Neural progenitor cell (in vitro differentiated cells): ENCODE results near the gene THBD. TPM values are rescaled to one million over a fixed set of nuclear protein-coding genes. Genes with fewer than 3 reads are reported as not detected.

Experiments
- DNase-seq: peaks from one replicate; pipeline ENCODE4 v3.0.0-alpha.2; 2016; ENCODE audit warnings: low spot score
- H2AFZ ChIP-seq: fragments of 200-600 bp; sonication (generic); replicated peaks from 2 replicates; pipeline ENCODE4 v1.6.1; 2016; ENCODE audit warnings: antibody characterized with exemption
- H3F3A ChIP-seq: fragments of 200-600 bp; sonication (generic); 2 replicates; pipeline ENCODE4 v1.6.1; 2016; ENCODE audit warnings: antibody characterized with exemption, low read depth
- H3K27ac ChIP-seq: fragments of 200-600 bp; sonication (generic); 2 replicates; pipeline ENCODE4 v1.5.1; 2016; ENCODE audit warnings: mild to moderate bottlenecking
- H3K27me3 ChIP-seq: fragments of 200-600 bp; sonication (generic); 2 replicates; pipeline ENCODE4 v1.6.1; 2016; ENCODE audit warnings: mild to moderate bottlenecking, moderate library complexity
- H3K36me3 ChIP-seq: fragments of 200-600 bp; sonication (generic); 2 replicates; pipeline ENCODE4 v1.5.1; 2016
- H3K4me1 ChIP-seq: fragments of 200-600 bp; sonication (generic); 2 replicates; pipeline ENCODE4 v1.6.1; 2016; ENCODE audit warnings: mixed run types
- H3K4me2 ChIP-seq: fragments of 200-600 bp; sonication (generic); 2 replicates; pipeline ENCODE4 v1.6.1; 2016
- H3K4me3 ChIP-seq: fragments of 200-600 bp; sonication (generic); 2 replicates; pipeline ENCODE4 v1.5.1; 2016
- H3K79me2 ChIP-seq: fragments of 200-600 bp; sonication (generic); 2 replicates; pipeline ENCODE4 v1.6.1; 2016; ENCODE audit warnings: low read depth
- H3K9ac ChIP-seq: fragments of 200-600 bp; sonication (generic); 2 replicates; pipeline ENCODE4 v1.6.1; 2016
- H3K9me3 ChIP-seq: fragments of 200-600 bp; sonication (generic); 2 replicates; pipeline ENCODE4 v1.5.1; 2016; ENCODE audit warnings: low read depth
- H4K20me1 ChIP-seq: fragments of 200-600 bp; sonication (generic); 2 replicates; pipeline ENCODE4 v1.6.1; 2016; ENCODE audit warnings: low read depth
- H3K27ac Mint-ChIP-seq: 3 replicates; pipeline ENCODE4 v1.8.0; 2021; ENCODE audit warnings: mixed read lengths
- H3K27me3 Mint-ChIP-seq: 2 replicates; pipeline ENCODE4 v1.8.0; 2022; ENCODE audit warnings: low read depth, mild to moderate bottlenecking, inconsistent platforms, moderate library complexity, mixed read lengths; ENCODE audit not compliant: insufficient read depth
- H3K36me3 Mint-ChIP-seq: 3 replicates; pipeline ENCODE4 v1.8.0; 2021; ENCODE audit warnings: mixed read lengths
- H3K4me1 Mint-ChIP-seq: 3 replicates; pipeline ENCODE4 v1.8.0; 2021; ENCODE audit warnings: mixed read lengths
- H3K4me3 Mint-ChIP-seq: 3 replicates; pipeline ENCODE4 v1.8.0; 2021; ENCODE audit warnings: mild to moderate bottlenecking, moderate library complexity, mixed read lengths
- H3K9me3 Mint-ChIP-seq: 3 replicates; pipeline ENCODE4 v1.8.0; 2020; ENCODE audit warnings: mixed read lengths
- EZH2 ChIP-seq: fragments of 200-600 bp; sonication (generic); IDR thresholded peaks from 2 replicates; pipeline ENCODE4 v1.6.1; 2017; ENCODE audit warnings: antibody characterized with exemption, mild to moderate bottlenecking, moderate library complexity
- EZH2phosphoT487 ChIP-seq: fragments of 200-600 bp; sonication (generic); IDR thresholded peaks from 2 replicates; pipeline ENCODE4 v1.6.1; 2017; ENCODE audit warnings: antibody characterized with exemption
- total RNA-seq: library from RNA; depleted of rRNA; stranded (reverse); fragments of >200 nt; gene quantifications from 2 replicates; pipeline ENCODE4 v1.2.3, GENCODE V29; 2015; ENCODE audit warnings: low replicate concordance
- TF ChIP-seq, protein P1 (sequence below): fragments of 200-600 bp; sonication (generic); IDR thresholded peaks from 2 replicates; pipeline ENCODE4 v1.5.1; 2017; ENCODE audit warnings: antibody characterized with exemption, mild to moderate bottlenecking

THBD gene
- total RNA-seq, 1 donor from 2014 or later, result 0.15 TPM

DNA sequence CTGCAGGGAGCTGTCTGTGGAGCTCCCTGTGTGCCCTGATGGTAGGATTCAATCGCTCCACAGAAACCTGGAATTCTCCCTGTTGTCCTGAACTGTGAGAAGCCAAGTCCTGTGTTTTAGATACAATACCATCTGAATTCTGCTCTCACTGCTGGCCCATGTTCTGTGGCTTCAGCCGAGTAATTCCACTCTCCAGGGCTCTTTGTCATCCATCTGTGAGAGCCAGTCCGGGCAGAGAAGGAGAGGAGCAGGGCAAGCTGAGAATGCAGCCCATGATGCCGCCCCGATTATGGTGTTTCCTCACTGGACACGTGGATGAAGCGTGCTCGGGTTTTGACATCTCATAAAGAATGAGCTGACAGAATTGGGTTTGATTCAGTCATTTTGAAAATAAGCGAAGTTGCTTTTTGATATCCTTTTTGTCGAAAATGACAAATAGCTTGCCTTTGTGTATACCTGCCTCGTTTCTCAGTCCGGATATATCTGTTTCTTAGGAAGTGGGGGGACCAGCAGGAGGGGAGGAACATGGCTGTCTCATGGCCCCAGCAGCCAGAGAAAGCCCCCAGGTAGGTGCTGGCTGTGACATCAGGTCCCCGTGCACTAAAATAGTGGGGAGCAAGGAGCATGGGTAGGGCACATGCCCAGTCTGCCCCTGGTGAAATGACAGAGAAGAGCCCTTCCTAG is 44.9 kb upstream of the THBD start:
- H3K79me2 ChIP-seq, result no peaks in the 10 kb centered on the region
- H3F3A ChIP-seq, result no peaks in the 10 kb centered on the region
- DNase-seq, result no peak
- H3K27me3 Mint-ChIP-seq, result peaks cover 11% of the 10 kb centered on the region
- no peaks in the 10 kb centered on the region for H4K20me1 ChIP-seq
- H3K4me3 Mint-ChIP-seq, result no peak overlapping the region
- H3K9me3 ChIP-seq, result no peaks in the 10 kb centered on the region
- no peak overlapping the region for H3K27ac ChIP-seq
- no peaks in the 10 kb centered on the region for H3K4me1 ChIP-seq
- H3K4me3 ChIP-seq, result no peak overlapping the region
- H3K36me3 Mint-ChIP-seq, result no peaks in the 10 kb centered on the region
- no peak for TF ChIP-seq EZH2phosphoT487
- TF ChIP-seq, protein P1, sequence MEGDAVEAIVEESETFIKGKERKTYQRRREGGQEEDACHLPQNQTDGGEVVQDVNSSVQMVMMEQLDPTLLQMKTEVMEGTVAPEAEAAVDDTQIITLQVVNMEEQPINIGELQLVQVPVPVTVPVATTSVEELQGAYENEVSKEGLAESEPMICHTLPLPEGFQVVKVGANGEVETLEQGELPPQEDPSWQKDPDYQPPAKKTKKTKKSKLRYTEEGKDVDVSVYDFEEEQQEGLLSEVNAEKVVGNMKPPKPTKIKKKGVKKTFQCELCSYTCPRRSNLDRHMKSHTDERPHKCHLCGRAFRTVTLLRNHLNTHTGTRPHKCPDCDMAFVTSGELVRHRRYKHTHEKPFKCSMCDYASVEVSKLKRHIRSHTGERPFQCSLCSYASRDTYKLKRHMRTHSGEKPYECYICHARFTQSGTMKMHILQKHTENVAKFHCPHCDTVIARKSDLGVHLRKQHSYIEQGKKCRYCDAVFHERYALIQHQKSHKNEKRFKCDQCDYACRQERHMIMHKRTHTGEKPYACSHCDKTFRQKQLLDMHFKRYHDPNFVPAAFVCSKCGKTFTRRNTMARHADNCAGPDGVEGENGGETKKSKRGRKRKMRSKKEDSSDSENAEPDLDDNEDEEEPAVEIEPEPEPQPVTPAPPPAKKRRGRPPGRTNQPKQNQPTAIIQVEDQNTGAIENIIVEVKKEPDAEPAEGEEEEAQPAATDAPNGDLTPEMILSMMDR, result no peak
- no peak for TF ChIP-seq EZH2
- no peaks in the 10 kb centered on the region for H3K27me3 ChIP-seq
- no peaks in the 10 kb centered on the region for H3K9me3 Mint-ChIP-seq
- H3K36me3 ChIP-seq, result no peaks in the 10 kb centered on the region
- H3K4me1 Mint-ChIP-seq, result peaks cover 16% of the 10 kb centered on the region
- H3K9ac ChIP-seq, result no peak overlapping the region
- no peak overlapping the region for H3K4me2 ChIP-seq
- no peak overlapping the region for H2AFZ ChIP-seq
- no peak overlapping the region for H3K27ac Mint-ChIP-seq

DNA sequence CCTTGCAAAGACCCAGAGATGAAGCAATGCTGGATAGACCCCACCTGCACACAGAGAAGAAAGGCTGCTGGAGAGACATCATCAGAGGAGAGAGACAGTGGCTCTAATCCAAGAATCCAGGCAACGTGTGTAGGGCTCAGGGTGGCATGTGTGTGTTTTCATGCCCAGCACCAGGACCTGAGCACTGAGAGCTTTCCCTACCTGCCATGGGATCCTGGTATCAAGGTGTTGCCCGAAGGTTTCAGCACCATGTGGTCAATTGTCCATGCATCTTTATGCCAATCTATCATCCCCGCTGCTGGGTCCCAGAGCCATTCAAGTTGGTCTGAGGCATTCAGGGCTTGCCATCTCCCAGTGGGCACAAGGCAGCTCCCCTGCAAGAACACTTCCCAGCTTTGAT is 44.1 kb upstream of the THBD start:
- Histone ChIP-seq H3K4me2 (no peak overlapping the region), H3K4me1 (no peaks in the 10 kb centered on the region), H3F3A (no peaks in the 10 kb centered on the region), H2AFZ (no peak overlapping the region), H3K79me2 (no peaks in the 10 kb centered on the region), H3K27me3 (no peaks in the 10 kb centered on the region), H3K9me3 (no peaks in the 10 kb centered on the region), H4K20me1 (no peaks in the 10 kb centered on the region), H3K4me3 (no peak overlapping the region), H3K27ac (no peak overlapping the region), H3K9ac (no peak overlapping the region), H3K36me3 (no peaks in the 10 kb centered on the region)
- Mint-ChIP-seq H3K27me3 (peaks cover 11% of the 10 kb centered on the region), H3K4me3 (no peak overlapping the region), H3K36me3 (no peaks in the 10 kb centered on the region), H3K4me1 (peaks cover 16% of the 10 kb centered on the region), H3K27ac (no peak overlapping the region), H3K9me3 (no peaks in the 10 kb centered on the region)
- no peak for DNase-seq
- TF ChIP-seq, protein P1, result no peak
- no peak for TF ChIP-seq EZH2phosphoT487
- TF ChIP-seq EZH2, result no peak

DNA sequence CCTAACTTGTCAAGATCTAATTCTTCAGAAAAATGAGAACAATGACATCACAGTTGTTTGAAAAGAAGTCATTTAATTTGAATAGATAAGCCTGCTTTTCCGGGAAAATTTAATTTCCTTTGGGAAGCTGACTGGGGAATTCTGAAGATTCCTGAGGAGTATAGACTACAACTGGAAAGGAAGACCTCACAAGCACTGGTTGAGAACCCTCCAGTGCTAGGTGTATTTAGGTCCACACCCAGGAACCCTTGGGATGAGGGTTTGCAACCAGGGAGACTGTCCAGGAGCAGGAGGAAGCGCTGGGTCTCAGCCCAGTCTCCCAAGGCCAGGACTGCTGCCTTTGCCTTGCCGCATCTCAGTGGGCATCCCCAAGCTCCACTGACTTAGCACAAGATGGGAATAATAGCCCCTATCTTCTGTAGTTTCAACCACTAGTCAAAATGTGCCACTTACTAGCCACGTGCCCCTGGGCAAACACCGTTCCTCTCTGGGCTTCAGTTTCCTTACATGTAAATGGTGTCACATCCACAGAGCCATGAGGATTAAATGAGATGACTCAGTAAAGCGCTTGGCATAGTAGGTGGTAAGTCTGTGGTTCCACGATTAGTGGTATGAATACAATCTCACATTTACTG is 43.5 kb upstream of the THBD start:
- Histone ChIP-seq H3K79me2 (no peaks in the 10 kb centered on the region), H3F3A (no peaks in the 10 kb centered on the region), H3K9ac (no peak overlapping the region), H3K4me3 (no peak overlapping the region), H3K27ac (no peak overlapping the region), H2AFZ (no peak overlapping the region), H3K36me3 (no peaks in the 10 kb centered on the region), H4K20me1 (no peaks in the 10 kb centered on the region), H3K9me3 (no peaks in the 10 kb centered on the region), H3K27me3 (no peaks in the 10 kb centered on the region), H3K4me2 (no peak overlapping the region), H3K4me1 (no peaks in the 10 kb centered on the region)
- Mint-ChIP-seq H3K27ac (no peak overlapping the region), H3K36me3 (no peaks in the 10 kb centered on the region), H3K4me1 (peaks cover 11% of the 10 kb centered on the region), H3K4me3 (no peak overlapping the region), H3K9me3 (no peaks in the 10 kb centered on the region), H3K27me3 (peaks cover 5% of the 10 kb centered on the region)
- TF ChIP-seq, protein P1, result no peak
- no peak for TF ChIP-seq EZH2
- no peak for TF ChIP-seq EZH2phosphoT487
- no peak for DNase-seq
